ENCODE data around the gene LIG3.
"Not testable (repeated sequence)": the region's sequence is repeated elsewhere in the genome, so short reads cannot be mapped to it uniquely, and the experiment has no call there.

Gene LIG3

GRCh38 chr17:34980353-34980680, at the start of gene LIG3:
Gene LIG3 (plus strand): TSS chr17:34980512. CDS start chr17:34983006, 2,494 bp downstream.
- DNase-seq (ENCODE audit: low read depth in 3 of 3), result peak; percentile 83 to 94 (median 90)

GRCh38 chr17:34950780-34951179, 29.5 kb upstream of the LIG3 start:
- DNase-seq (ENCODE audit: low read depth in 3 of 3), result not testable (repeated sequence)

- DNase-seq (ENCODE audit: low read depth in 3 of 3), result no peak
These were observed 21.9 kb upstream of the LIG3 start for GRCh38 chr17:34958438-34958837.

GRCh38 chr17:34961093-34961911, 19.0 kb upstream of the LIG3 start, which contains the start of the genes CCT6B and ZNF830:
Gene CCT6B (minus strand): TSS chr17:34961460. CDS start chr17:34961393, 67 bp downstream.
Gene ZNF830 (plus strand): TSS chr17:34961540. CDS start chr17:34961567, 27 bp downstream.
- DNase-seq (ENCODE audit: low read depth in 3 of 3), result peak; percentile 81 to 82 (median 82)

- no peak for DNase-seq (ENCODE audit: low read depth in 3 of 3)
These were observed 6.1 kb upstream of the LIG3 start for GRCh38 chr17:34974179-34974578.

GRCh38 chr17:34974794-34975785, 5.2 kb upstream of the LIG3 start:
- no peak for DNase-seq (ENCODE audit: low read depth in 3 of 3)

GRCh38 chr17:34979153-34979552, 1.2 kb upstream of the LIG3 start:
- no peak for DNase-seq (ENCODE audit: low read depth in 3 of 3)

GRCh38 chr17:34979650-34980352, 511 bp upstream of the LIG3 start:
- no peak for DNase-seq (ENCODE audit: low read depth in 3 of 3)

GRCh38 chr17:34980681-34981537, 597 bp downstream of the LIG3 start:
- DNase-seq (ENCODE audit: low read depth in 3 of 3), result peak; percentile 43 to 64 (median 50)

- no peak for DNase-seq (ENCODE audit: low read depth in 3 of 3)
These were observed 1.4 kb downstream of the LIG3 start for GRCh38 chr17:34981538-34982241.

GRCh38 chr17:34987232-34987631, 6.9 kb downstream of the LIG3 start:
- DNase-seq (ENCODE audit: low read depth in 3 of 3), result no peak

GRCh38 chr17:34988644-34989043, 8.3 kb downstream of the LIG3 start:
- DNase-seq (ENCODE audit: low read depth in 3 of 3), result no peak

GRCh38 chr17:34989473-34989872, 9.2 kb downstream of the LIG3 start:
- no peak for DNase-seq (ENCODE audit: low read depth in 3 of 3)

GRCh38 chr17:34990921-34991365, 10.6 kb downstream of the LIG3 start:
- no peak for DNase-seq (ENCODE audit: low read depth in 3 of 3)

GRCh38 chr17:34991606-34992005, 11.3 kb downstream of the LIG3 start:
- no peak for DNase-seq (ENCODE audit: low read depth in 3 of 3)

GRCh38 chr17:34993031-34993430, 12.7 kb downstream of the LIG3 start:
- no peak for DNase-seq (ENCODE audit: low read depth in 3 of 3)

- DNase-seq (ENCODE audit: low read depth in 3 of 3), result no peak
These were observed 16.3 kb downstream of the LIG3 start for GRCh38 chr17:34996422-34997285.

GRCh38 chr17:34997355-34997862, 17.1 kb downstream of the LIG3 start:
- DNase-seq (ENCODE audit: low read depth in 3 of 3), result no peak

GRCh38 chr17:34998205-34998604, 17.9 kb downstream of the LIG3 start:
- DNase-seq (ENCODE audit: low read depth in 3 of 3), result peak; percentile 60 to 70 (median 66)

All from stimulated activated CD4-positive, alpha-beta T cell treated with anti-CD3 and anti-CD28 coated beads, TNF-alpha, amount 100 ng/mL, for 48 hours (primary cell).